PFSK-1 (cell line): ENCODE data around the gene GRK5.

Experiments
- FOXP2 ChIP-seq: optimal IDR thresholded peaks from 2 replicates; pipeline ENCODE3; 2011; ENCODE audit warnings: borderline replicate concordance, control low read depth, inconsistent platforms; ENCODE audit not compliant: insufficient read depth; ENCODE audit errors: extremely low read length, extremely low read depth
- POLR2AphosphoS5 ChIP-seq: IDR thresholded peaks from 2 replicates; pipeline ENCODE4 v1.6.1; 2012; ENCODE audit warnings: low read depth, mild to moderate bottlenecking, control low read depth, low read length, moderate library complexity
- SIN3A ChIP-seq: IDR thresholded peaks from 2 replicates; pipeline ENCODE4 v1.6.1; 2012; ENCODE audit warnings: mild to moderate bottlenecking, low read length, moderate library complexity, borderline replicate concordance; ENCODE audit not compliant: insufficient read depth
- TAF1 ChIP-seq: IDR thresholded peaks from 2 replicates; pipeline ENCODE4 v1.6.1; 2012; ENCODE audit warnings: low read length, control low read depth, borderline replicate concordance; ENCODE audit not compliant: insufficient read depth
- TF ChIP-seq, protein P1 (sequence below), 2 experiments: IDR thresholded peaks; 2 replicates each; pipeline versions ENCODE4 v1.6.1 to v1.8.0; 2011 to 2012; ENCODE audit warnings: low read depth in 2 of 2, low read length in 2 of 2, control low read depth in 1 of 2, inconsistent platforms in 1 of 2, mild to moderate bottlenecking in 1 of 2, moderate library complexity in 1 of 2; ENCODE audit not compliant: insufficient read depth in 1 of 2

The GRK5 gene

GRCh38 chr10:119404719-119405519 is 197.5 kb downstream of the GRK5 start:
- TF ChIP-seq, protein P1, sequence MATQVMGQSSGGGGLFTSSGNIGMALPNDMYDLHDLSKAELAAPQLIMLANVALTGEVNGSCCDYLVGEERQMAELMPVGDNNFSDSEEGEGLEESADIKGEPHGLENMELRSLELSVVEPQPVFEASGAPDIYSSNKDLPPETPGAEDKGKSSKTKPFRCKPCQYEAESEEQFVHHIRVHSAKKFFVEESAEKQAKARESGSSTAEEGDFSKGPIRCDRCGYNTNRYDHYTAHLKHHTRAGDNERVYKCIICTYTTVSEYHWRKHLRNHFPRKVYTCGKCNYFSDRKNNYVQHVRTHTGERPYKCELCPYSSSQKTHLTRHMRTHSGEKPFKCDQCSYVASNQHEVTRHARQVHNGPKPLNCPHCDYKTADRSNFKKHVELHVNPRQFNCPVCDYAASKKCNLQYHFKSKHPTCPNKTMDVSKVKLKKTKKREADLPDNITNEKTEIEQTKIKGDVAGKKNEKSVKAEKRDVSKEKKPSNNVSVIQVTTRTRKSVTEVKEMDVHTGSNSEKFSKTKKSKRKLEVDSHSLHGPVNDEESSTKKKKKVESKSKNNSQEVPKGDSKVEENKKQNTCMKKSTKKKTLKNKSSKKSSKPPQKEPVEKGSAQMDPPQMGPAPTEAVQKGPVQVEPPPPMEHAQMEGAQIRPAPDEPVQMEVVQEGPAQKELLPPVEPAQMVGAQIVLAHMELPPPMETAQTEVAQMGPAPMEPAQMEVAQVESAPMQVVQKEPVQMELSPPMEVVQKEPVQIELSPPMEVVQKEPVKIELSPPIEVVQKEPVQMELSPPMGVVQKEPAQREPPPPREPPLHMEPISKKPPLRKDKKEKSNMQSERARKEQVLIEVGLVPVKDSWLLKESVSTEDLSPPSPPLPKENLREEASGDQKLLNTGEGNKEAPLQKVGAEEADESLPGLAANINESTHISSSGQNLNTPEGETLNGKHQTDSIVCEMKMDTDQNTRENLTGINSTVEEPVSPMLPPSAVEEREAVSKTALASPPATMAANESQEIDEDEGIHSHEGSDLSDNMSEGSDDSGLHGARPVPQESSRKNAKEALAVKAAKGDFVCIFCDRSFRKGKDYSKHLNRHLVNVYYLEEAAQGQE (IDR thresholded peaks at IDR 0.05; ENCODE audit: insufficient read depth in 1 of 2, low read depth in 2 of 2, low read length in 2 of 2) = no peak
- TF ChIP-seq FOXP2 (no peak), POLR2AphosphoS5 (no peak), TAF1 (no peak), SIN3A (no peak)

DNA sequence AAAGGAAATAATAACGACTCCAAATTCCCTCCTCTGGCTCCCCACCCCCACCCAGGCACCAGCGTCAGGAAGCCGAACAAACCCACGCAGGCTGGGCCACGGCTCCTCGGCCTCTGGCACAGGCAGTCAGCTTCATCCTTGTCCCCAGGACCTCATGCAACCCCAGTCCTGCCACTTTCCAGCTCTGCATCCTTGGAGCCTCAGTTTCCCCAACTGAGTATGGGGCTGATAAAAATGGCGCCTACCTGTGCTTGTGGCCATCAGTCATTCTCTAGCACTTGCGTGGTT is 198.1 kb downstream of the GRK5 start:
- TF ChIP-seq TAF1 (no peak), FOXP2 (no peak), SIN3A (no peak), POLR2AphosphoS5 (no peak)
- TF ChIP-seq, protein P1 (IDR thresholded peaks at IDR 0.05; ENCODE audit: insufficient read depth in 1 of 2, low read depth in 2 of 2, low read length in 2 of 2) = no peak

DNA sequence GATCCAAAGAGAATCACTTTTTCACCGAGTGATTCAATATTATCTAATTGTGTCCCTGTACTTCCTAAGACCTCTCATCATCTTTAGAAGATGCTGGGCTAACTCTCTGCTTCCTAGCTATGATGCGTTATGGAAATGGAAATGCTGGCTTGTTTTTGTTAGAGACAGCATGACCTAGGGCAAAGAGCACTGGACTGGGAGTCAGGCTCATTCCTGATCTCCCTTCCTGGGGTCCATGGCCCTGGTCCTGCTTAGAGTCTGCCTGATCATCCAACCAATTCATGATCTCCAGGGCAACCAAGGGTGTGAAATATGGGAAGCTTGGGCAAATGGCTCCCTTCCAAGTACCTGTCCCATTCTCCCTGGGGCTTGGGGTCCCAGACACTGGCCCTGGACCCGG is 198.8 kb downstream of the GRK5 start:
- TF ChIP-seq POLR2AphosphoS5 = no peak
- no peak for TF ChIP-seq SIN3A
- no peak for TF ChIP-seq FOXP2
- TF ChIP-seq TAF1 = no peak
- TF ChIP-seq, protein P1 (IDR thresholded peaks at IDR 0.05; ENCODE audit: insufficient read depth in 1 of 2, low read depth in 2 of 2, low read length in 2 of 2) = no peak

DNA sequence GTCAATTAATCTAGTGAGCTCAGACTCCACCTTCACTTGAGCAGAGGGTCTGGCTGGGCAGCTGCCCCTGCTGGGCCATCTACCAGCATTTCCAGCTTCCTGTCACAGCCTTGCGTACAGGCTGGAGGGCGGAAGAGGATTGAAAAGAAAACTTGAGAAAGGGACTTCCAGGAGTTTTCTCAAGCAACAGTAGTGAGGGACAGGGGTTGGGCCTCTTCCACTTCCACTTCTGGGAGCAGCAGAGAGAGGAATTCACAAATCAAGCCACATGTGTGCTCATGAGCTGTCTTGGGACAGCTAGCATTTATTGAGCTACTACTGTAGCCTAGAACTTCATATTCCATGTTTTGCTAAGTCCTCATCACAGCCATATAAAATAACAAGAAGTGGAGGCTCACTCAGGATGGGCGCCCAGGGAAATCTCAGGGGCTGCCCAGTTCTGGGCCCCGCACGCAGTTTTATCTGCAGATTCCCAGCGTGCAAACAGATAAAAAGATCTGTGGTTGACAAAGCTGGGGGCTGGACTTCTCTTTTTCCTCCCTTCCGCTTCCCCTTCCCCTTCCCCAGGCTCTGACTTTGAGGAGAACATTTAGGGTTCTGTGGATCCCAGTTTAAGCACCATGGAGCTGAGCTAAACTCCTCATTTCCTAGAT is 199.4 kb downstream of the GRK5 start:
- TF ChIP-seq TAF1 (no peak), POLR2AphosphoS5 (no peak; the same call in 1 of the 2 replicates), SIN3A (no peak), FOXP2 (no peak)
- TF ChIP-seq, protein P1 (IDR thresholded peaks at IDR 0.05; ENCODE audit: insufficient read depth in 1 of 2, low read depth in 2 of 2, low read length in 2 of 2) = no peak

- TF ChIP-seq POLR2AphosphoS5 = no peak
- TF ChIP-seq SIN3A = no peak
- no peak for TF ChIP-seq FOXP2
Observed at GRCh38 chr10:119407254-119407777, 199.9 kb downstream of the GRK5 start.
